ENCODE data around the gene MGAT5.

DNA sequence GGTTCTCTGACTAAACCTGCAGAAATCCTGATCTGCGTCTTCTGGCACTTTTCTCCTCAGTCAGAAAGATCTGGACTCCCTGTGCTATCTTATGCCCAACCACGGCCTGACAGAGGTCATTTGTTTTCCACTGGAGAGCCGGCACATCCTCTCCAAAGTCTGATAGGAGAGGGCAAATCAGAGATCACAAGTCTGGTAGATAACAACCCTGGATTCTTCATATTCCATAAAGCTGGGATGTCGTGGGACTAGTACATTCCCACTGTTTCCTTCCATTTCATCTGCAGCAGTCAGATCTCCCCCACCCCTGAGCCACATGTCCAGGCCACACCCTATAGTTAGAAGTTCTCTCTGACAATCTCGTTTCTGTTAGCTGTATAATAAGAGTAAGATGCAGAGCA, 157.0 kb downstream of the MGAT5 start:
- TF ChIP-seq CTCF (IDR thresholded peaks at IDR 0.05; ENCODE audit: low read length), result no peak
- no peak for TF ChIP-seq EZH2 (IDR thresholded peaks at IDR 0.05; ENCODE audit: borderline replicate concordance, low read length)
